HUES64 (cell line): ENCODE data around the gene PLBD2.

Experiments
- H3K27ac ChIP-seq: 2 replicates; pipeline ENCODE4 v1.7.0; 2013; ENCODE audit warnings: low read depth, low read length, inconsistent platforms
- H3K27me3 ChIP-seq: 2 replicates; pipeline ENCODE4 v1.6.1; 2013; ENCODE audit warnings: mild to moderate bottlenecking, low read length; ENCODE audit not compliant: insufficient read depth
- H3K36me3 ChIP-seq: 2 replicates; pipeline ENCODE4 v1.6.1; 2013; ENCODE audit warnings: mild to moderate bottlenecking, low read length; ENCODE audit not compliant: insufficient read depth
- H3K4me1 ChIP-seq: 2 replicates; pipeline ENCODE4 v1.6.1; 2013; ENCODE audit warnings: mild to moderate bottlenecking, low read length, moderate library complexity; ENCODE audit not compliant: insufficient read depth
- H3K4me3 ChIP-seq: 2 replicates; pipeline ENCODE4 v1.5.1; 2013; ENCODE audit warnings: mild to moderate bottlenecking, low read length, moderate library complexity
- H3K9ac ChIP-seq: 2 replicates; pipeline ENCODE4 v1.6.1; 2013; ENCODE audit warnings: mild to moderate bottlenecking, low read depth, low read length
- H3K9me3 ChIP-seq: 2 replicates; pipeline ENCODE4 v1.6.1; 2013; ENCODE audit warnings: low read depth, low read length; ENCODE audit not compliant: insufficient read depth
- WGBS: fragments of 150-250, 120-280 bp; methylation state at CpG from one replicate; pipeline ENCODE4 v1.1.7; 2013; ENCODE audit warnings: missing lambda C conversion rate; 5-methylcytosine and 5-hydroxymethylcytosine counted together

PLBD2 gene

DNA sequence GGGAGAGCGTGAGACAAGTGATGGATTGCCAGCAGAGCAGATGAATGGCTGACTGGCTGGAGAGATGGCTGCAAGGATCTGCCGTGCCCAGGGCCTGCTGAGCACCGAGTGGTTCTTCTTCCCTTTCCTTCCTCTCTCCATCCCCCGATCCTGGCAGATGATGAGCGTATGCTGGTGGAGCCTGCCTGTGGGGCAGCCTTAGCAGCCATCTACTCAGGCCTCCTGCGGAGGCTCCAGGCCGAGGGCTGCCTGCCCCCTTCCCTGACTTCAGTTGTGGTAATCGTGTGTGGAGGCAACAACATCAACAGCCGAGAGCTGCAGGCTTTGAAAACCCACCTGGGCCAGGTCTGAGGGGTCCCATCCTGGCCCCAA, 79.3 kb downstream of the PLBD2 start:
- H3K27ac ChIP-seq: no peak overlapping the region
- no peaks in the 10 kb centered on the region for H3K27me3 ChIP-seq
- WGBS: 74% methylated on average over 9 of the region's 9 CpGs
- H3K9me3 ChIP-seq: no peaks in the 10 kb centered on the region
- no peak overlapping the region for H3K4me3 ChIP-seq
- H3K36me3 ChIP-seq: no peaks in the 10 kb centered on the region
- no peaks in the 10 kb centered on the region for H3K4me1 ChIP-seq
- H3K9ac ChIP-seq: no peak overlapping the region

DNA sequence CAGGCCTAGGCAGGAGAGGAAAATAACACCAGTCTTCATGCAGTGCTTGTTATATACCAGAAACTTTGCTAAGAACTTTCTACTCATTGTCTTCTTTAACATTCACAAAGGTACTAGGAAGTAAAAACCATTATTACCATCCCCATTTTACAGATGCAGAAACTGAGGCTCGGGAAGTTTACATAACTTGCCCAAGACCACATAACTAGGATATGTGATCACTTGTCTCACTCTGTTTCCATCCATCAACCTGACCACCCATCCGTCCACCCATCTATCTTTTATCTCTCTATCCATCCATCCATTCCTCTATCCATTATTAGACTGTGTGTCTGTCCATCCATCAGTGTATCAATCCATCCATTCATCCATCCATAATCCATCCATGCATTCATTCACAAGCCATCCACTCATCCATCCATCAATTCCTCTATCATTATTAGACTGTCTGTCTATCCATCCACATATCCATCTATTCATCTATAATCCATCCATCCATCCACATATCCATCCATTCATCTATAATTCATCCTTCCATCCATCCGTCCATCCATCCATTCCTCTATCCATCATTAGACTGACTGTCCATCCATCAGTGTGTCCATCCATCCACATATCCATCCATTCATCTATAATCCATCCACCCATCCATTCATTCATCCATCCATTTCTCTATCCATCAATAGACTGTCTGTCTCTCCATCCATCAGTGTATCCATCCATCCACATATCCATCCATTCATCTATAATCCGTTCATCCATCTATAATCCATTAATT, 80.3 kb downstream of the PLBD2 start:
- 87% methylated on average over 4 of the region's 4 CpGs for WGBS
- no peaks in the 10 kb centered on the region for H3K9me3 ChIP-seq
- no peak overlapping the region for H3K27ac ChIP-seq
- no peak overlapping the region for H3K9ac ChIP-seq
- H3K4me3 ChIP-seq: no peak overlapping the region
- no peaks in the 10 kb centered on the region for H3K27me3 ChIP-seq
- no peaks in the 10 kb centered on the region for H3K36me3 ChIP-seq
- no peaks in the 10 kb centered on the region for H3K4me1 ChIP-seq

DNA sequence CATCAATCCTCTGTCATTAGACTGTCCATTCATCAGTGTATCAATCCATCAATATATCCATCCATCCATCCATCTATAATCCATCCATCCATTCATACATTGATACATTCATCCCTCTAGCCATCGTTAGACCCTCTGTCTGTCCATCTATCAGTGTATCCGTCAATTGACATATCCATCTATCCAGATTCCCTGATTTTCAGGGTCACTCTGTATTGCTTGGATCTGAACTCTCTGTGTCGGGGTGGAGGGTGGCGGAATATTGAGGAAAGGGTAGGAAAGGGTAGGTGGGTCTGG, 80.9 kb downstream of the PLBD2 start:
- no peaks in the 10 kb centered on the region for H3K4me1 ChIP-seq
- no peaks in the 10 kb centered on the region for H3K9me3 ChIP-seq
- no peak overlapping the region for H3K9ac ChIP-seq
- WGBS: 47% methylated on average over 4 of the region's 4 CpGs
- no peaks in the 10 kb centered on the region for H3K36me3 ChIP-seq
- no peak overlapping the region for H3K27ac ChIP-seq
- H3K4me3 ChIP-seq: no peak overlapping the region
- no peaks in the 10 kb centered on the region for H3K27me3 ChIP-seq

DNA sequence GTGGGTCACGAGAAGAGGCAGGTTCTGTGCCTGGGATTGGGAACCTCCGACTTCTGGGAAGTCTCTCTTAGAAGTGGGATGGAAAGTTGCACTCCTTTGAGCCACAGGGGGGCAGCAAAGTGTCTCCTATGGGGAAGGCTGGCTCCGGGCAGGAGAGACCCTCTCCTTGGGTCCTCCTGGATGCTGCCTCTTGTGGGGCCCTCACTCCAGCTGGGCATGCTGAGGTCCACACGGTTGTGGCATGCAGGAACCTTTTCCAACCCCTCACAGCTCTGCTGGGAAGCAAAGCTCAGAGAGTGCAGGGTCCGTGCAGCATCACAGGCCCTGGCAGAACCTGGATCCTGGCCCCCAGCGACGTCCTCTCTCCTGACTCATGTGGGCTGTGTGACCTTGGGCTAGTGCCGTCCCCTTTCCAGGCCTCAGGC, 81.2 kb downstream of the PLBD2 start:
- 46% methylated on average over 8 of the region's 8 CpGs for WGBS
- Histone ChIP-seq H3K27me3 (no peaks in the 10 kb centered on the region), H3K4me3 (no peak overlapping the region), H3K27ac (no peak overlapping the region), H3K9ac (no peak overlapping the region), H3K4me1 (no peaks in the 10 kb centered on the region), H3K36me3 (no peaks in the 10 kb centered on the region), H3K9me3 (no peaks in the 10 kb centered on the region)

DNA sequence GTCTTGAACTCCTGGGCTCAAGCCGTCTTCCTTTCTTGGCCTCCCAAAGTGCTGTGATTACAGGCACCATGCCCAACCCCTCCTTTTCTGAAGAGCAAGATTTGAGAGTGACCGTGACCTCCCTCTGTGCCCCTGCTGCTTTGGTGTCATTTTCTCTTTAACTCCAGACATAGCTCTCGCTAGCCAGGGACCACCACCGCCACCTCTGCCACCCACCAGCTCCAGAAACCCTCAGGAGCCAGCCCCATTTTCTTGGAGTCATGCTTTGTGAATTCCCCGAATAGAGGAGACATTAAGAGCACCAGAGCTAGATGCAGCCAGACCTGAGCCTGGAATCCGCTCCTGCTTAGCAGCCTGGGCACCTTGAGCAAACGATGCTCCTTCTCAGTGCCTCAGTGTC, 81.9 kb downstream of the PLBD2 start:
- Histone ChIP-seq H3K4me1 (no peaks in the 10 kb centered on the region), H3K9ac (no peak overlapping the region), H3K27ac (no peak overlapping the region), H3K9me3 (no peaks in the 10 kb centered on the region), H3K27me3 (no peaks in the 10 kb centered on the region), H3K4me3 (no peak overlapping the region), H3K36me3 (no peaks in the 10 kb centered on the region)
- WGBS: 92% methylated on average over 7 of the region's 7 CpGs
